Karpas-422 (cell line): Measurements from ENCODE around the gene NECAB2. TPM values are rescaled to one million over a fixed set of nuclear protein-coding genes. Genes with fewer than 3 reads are reported as not detected.
A peak's percentile ranks its signal among the peaks of the same experiment; 100 is the strongest.

Experiments
- DNase-seq: peaks from one replicate; pipeline ENCODE4 v3.0.0-alpha.2; 2015
- H2AFZ ChIP-seq: fragments of 200-600 bp; sonication (generic); 2 replicates; pipeline ENCODE4 v1.6.1; 2014; ENCODE audit warnings: antibody characterized with exemption, low read length, mixed read lengths
- H3K27ac ChIP-seq: fragments of 200-600 bp; sonication (generic); 2 replicates; pipeline ENCODE4 v1.5.1; 2014; ENCODE audit warnings: mild to moderate bottlenecking, low read length, moderate library complexity
- H3K27me3 ChIP-seq: fragments of 200-600 bp; sonication (generic); 2 replicates; pipeline ENCODE4 v1.6.1; 2014; ENCODE audit warnings: low read length, mixed read lengths
- H3K36me3 ChIP-seq: fragments of 200-600 bp; sonication (generic); 2 replicates; pipeline ENCODE4 v1.6.1; 2014; ENCODE audit warnings: low read length, mixed read lengths; ENCODE audit not compliant: insufficient read depth
- H3K4me1 ChIP-seq: fragments of 200-600 bp; sonication (generic); 2 replicates; pipeline ENCODE4 v1.6.1; 2014; ENCODE audit warnings: mild to moderate bottlenecking, low read length, mixed read lengths
- H3K4me2 ChIP-seq: fragments of 200-600 bp; sonication (generic); 2 replicates; pipeline ENCODE4 v1.6.1; 2014; ENCODE audit warnings: low read length, low read depth, mild to moderate bottlenecking; ENCODE audit not compliant: poor library complexity, severe bottlenecking
- H3K4me3 ChIP-seq: fragments of 200-600 bp; sonication (generic); 2 replicates; pipeline ENCODE4 v1.5.1; 2014; ENCODE audit warnings: mild to moderate bottlenecking, antibody characterized with exemption, low read length, mixed read lengths
- H3K79me2 ChIP-seq: fragments of 200-600 bp; sonication (generic); 2 replicates; pipeline ENCODE4 v1.6.1; 2014; ENCODE audit warnings: mild to moderate bottlenecking, low read length, mixed read lengths
- H3K9ac ChIP-seq: fragments of 200-600 bp; sonication (generic); 2 replicates; pipeline ENCODE4 v1.6.0; 2014; ENCODE audit warnings: low read length
- H3K9me2 ChIP-seq: fragments of 200-600 bp; sonication (generic), shearing (Covaris generic); replicated peaks from 2 replicates; pipeline ENCODE4 v1.6.0; 2014; ENCODE audit warnings: mild to moderate bottlenecking, low read length, moderate library complexity; ENCODE audit not compliant: insufficient read depth
- H3K9me3 ChIP-seq: fragments of 300-700, 200-600 bp; sonication (generic); 2 replicates; pipeline ENCODE4 v1.6.1; 2014; ENCODE audit warnings: low read length, mixed read lengths
- H4K20me1 ChIP-seq: fragments of 200-600 bp; sonication (generic); 2 replicates; pipeline ENCODE4 v1.6.1; 2014; ENCODE audit warnings: mild to moderate bottlenecking, antibody characterized with exemption, low read length, low read depth; ENCODE audit not compliant: insufficient read depth
- total RNA-seq: library from RNA; depleted of rRNA; stranded (reverse); fragments of >200 nt; shearing (Covaris generic); gene quantifications from 2 replicates; pipeline ENCODE4 v1.2.3, GENCODE V29; 2014; ENCODE audit warnings: low replicate concordance

The NECAB2 gene
- total RNA-seq, 1 experiment from 2014 or later: not detected

DNA sequence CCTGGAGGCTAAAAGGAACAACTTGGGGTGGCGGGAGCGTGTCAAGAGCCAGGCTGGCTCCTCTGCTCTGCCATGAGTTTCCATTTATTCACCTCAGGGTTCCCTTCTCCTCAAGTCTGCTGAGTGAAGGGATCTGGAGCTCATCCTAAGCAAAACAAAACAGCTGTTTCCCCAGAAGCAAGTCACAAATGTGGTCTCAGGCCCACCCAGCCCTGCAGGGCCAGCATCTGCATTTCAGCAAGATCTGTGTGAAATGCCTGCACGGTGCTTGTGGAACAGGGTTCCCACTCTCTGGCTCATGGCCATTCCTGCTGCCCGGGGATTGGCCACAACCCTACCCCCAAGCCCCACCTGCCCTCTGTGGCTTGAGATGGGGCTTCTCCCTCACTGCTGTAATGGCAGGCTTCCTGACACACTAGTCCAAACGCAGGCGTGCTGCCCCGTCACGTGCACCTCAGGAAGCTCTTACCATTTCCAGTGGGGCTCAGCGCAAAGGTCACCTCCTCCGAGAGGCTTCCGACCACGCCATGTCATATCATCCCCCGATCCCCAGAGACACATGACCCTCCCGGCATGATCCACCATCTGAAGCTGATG, 72.3 kb downstream of the NECAB2 start:
- Histone ChIP-seq H3K9ac (no peak overlapping the region), H3K27ac (no peak overlapping the region), H3K4me1 (no peaks in the 10 kb centered on the region), H3K36me3 (no peaks in the 10 kb centered on the region), H3K9me3 (no peaks in the 10 kb centered on the region), H3K79me2 (no peaks in the 10 kb centered on the region), H4K20me1 (no peaks in the 10 kb centered on the region), H2AFZ (no peak overlapping the region), H3K9me2 (no peaks in the 10 kb centered on the region), H3K4me3 (no peak overlapping the region), H3K27me3 (no peaks in the 10 kb centered on the region), H3K4me2 (no peak overlapping the region)
- no peak for DNase-seq

DNA sequence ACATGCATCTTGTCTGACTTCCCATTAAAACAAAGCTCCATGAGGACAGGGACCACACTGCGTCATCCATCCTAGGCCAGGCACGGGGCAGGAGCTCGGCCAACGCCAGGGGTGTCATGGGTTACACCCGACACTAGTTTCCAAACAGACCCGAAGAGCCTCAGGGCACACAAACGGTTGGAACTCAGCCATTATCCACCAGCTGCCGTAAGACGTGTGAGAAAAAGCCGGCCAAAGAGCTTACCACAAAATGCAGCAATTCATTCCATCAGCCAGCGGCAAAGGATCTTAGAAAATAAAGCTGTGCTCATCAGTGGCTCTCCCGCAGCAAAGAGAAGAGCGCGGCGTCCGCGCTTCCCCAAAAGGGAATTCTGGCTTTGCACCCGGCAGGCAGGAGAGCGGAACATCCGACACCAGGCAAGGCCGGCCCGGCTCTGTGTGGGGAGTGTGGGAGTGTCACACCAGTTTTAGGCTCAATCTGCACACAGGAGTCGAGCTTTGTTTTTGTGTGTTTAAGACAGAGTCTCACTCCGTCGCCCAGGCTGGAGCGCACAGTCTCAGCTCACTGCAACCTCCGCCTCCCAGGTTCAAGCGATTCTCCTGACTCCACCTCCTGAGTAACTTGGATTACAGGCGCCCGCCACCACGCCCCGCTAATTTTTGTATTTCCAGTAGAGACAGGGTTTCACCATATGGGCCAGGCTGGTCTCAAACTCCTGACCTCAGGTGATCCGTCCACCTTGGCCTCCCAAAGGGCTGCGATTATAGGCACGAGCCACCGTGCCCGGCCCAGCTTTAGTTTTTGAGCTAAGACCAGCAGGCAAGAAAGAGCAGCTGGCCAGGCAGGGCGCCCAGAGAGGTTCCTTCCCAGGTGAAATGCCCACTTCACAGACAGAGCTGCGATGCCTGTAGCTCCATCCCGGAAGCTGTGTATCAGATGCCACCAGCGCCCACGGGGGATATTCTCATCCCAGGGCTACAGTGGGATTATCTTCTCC, 73.1 kb downstream of the NECAB2 start:
- H3K27ac ChIP-seq: no peak overlapping the region
- no peaks in the 10 kb centered on the region for H4K20me1 ChIP-seq
- H3K4me1 ChIP-seq: no peaks in the 10 kb centered on the region
- DNase-seq: no peak
- no peaks in the 10 kb centered on the region for H3K27me3 ChIP-seq
- H3K4me2 ChIP-seq: no peak overlapping the region
- H3K9me2 ChIP-seq: no peaks in the 10 kb centered on the region
- no peaks in the 10 kb centered on the region for H3K79me2 ChIP-seq
- no peaks in the 10 kb centered on the region for H3K36me3 ChIP-seq
- no peak overlapping the region for H3K4me3 ChIP-seq
- no peak overlapping the region for H2AFZ ChIP-seq
- H3K9ac ChIP-seq: no peak overlapping the region
- no peaks in the 10 kb centered on the region for H3K9me3 ChIP-seq

GRCh38 chr16:84041881-84042280, 73.8 kb downstream of the NECAB2 start:
- H3K4me3 ChIP-seq: no peak overlapping the region
- no peaks in the 10 kb centered on the region for H3K9me2 ChIP-seq
- no peaks in the 10 kb centered on the region for H3K36me3 ChIP-seq
- no peak for DNase-seq
- no peaks in the 10 kb centered on the region for H3K79me2 ChIP-seq
- no peak overlapping the region for H3K9ac ChIP-seq
- no peaks in the 10 kb centered on the region for H3K9me3 ChIP-seq
- H3K4me1 ChIP-seq: no peaks in the 10 kb centered on the region
- H4K20me1 ChIP-seq: no peaks in the 10 kb centered on the region
- H2AFZ ChIP-seq: no peak overlapping the region
- H3K27me3 ChIP-seq: no peaks in the 10 kb centered on the region
- H3K4me2 ChIP-seq: no peak overlapping the region
- H3K27ac ChIP-seq: no peak overlapping the region

GRCh38 chr16:84042308-84042878, 74.3 kb downstream of the NECAB2 start, which contains the start of gene SLC38A8:
Gene SLC38A8 (minus strand): TSS chr16:84042795. CDS start chr16:84042157, 638 bp downstream.
- Histone ChIP-seq H3K4me2 (no peak within 1 kb of the TSS), H3K9me2 (no peaks in the 10 kb centered on the region)
- DNase-seq: no peak

GRCh38 chr16:84042879-84043485, 74.9 kb downstream of the NECAB2 start:
- Histone ChIP-seq H3K4me2 (no peak overlapping the region), H3K9me2 (no peaks in the 10 kb centered on the region), H2AFZ (no peak overlapping the region), H3K9me3 (no peaks in the 10 kb centered on the region), H3K9ac (no peak overlapping the region), H3K4me3 (no peak overlapping the region), H3K36me3 (no peaks in the 10 kb centered on the region), H3K79me2 (no peaks in the 10 kb centered on the region), H4K20me1 (no peaks in the 10 kb centered on the region), H3K27me3 (no peaks in the 10 kb centered on the region), H3K4me1 (no peaks in the 10 kb centered on the region), H3K27ac (no peak overlapping the region)
- no peak for DNase-seq

More at GRCh38 chr16:84042308-84042878, 74.3 kb downstream of the NECAB2 start, which contains the start of gene SLC38A8:
- no peaks in the 10 kb centered on the region for H3K27me3 ChIP-seq
- no peaks in the 10 kb centered on the region for H4K20me1 ChIP-seq
- H3K79me2 ChIP-seq: no peaks in the 10 kb centered on the region
- no peaks in the 10 kb centered on the region for H3K9me3 ChIP-seq
- H2AFZ ChIP-seq: no peak within 1 kb of the TSS
- H3K9ac ChIP-seq: no peak within 1 kb of the TSS
- H3K4me3 ChIP-seq: no peak within 1 kb of the TSS
- no peak within 1 kb of the TSS for H3K27ac ChIP-seq
- H3K36me3 ChIP-seq: no peaks in the 10 kb centered on the region
- no peaks in the 10 kb centered on the region for H3K4me1 ChIP-seq

- H3K79me2 ChIP-seq: no peaks in the 10 kb centered on the region
- H3K4me2 ChIP-seq: no peak overlapping the region
- no peak overlapping the region for H3K9ac ChIP-seq
- DNase-seq: no peak
- no peaks in the 10 kb centered on the region for H4K20me1 ChIP-seq
- H3K4me3 ChIP-seq: no peak overlapping the region
- no peak overlapping the region for H2AFZ ChIP-seq
- no peak overlapping the region for H3K27ac ChIP-seq
- no peaks in the 10 kb centered on the region for H3K9me3 ChIP-seq
- no peaks in the 10 kb centered on the region for H3K4me1 ChIP-seq
- no peaks in the 10 kb centered on the region for H3K27me3 ChIP-seq
- no peaks in the 10 kb centered on the region for H3K36me3 ChIP-seq
- no peaks in the 10 kb centered on the region for H3K9me2 ChIP-seq
Observed at GRCh38 chr16:84043486-84044117, 75.6 kb downstream of the NECAB2 start.

- peak; percentile 58 for DNase-seq
Observed at GRCh38 chr16:84044118-84044488, 76.1 kb downstream of the NECAB2 start.

More at GRCh38 chr16:84044118-84044488, 76.1 kb downstream of the NECAB2 start:
- Histone ChIP-seq H3K79me2 (no peaks in the 10 kb centered on the region), H3K27ac (no peak overlapping the region), H3K4me2 (no peak overlapping the region), H3K4me3 (no peak overlapping the region), H2AFZ (no peak overlapping the region), H3K27me3 (no peaks in the 10 kb centered on the region), H3K9ac (no peak overlapping the region), H3K36me3 (no peaks in the 10 kb centered on the region), H3K4me1 (no peaks in the 10 kb centered on the region), H4K20me1 (no peaks in the 10 kb centered on the region), H3K9me3 (no peaks in the 10 kb centered on the region), H3K9me2 (no peaks in the 10 kb centered on the region)
